HEK293 (cell line): Measurements from ENCODE around the gene TUBGCP6.

Experiments used
- CTCF ChIA-PET: fragments of 350-600 bp; formaldehyde crosslinking; extraction: SDS; loops from one replicate; lab custom pipeline; 2021; ENCODE audit warnings: antibody characterized with exemption; lab: Yijun Ruan, JAX
- POLR2A ChIA-PET: fragments of 300-600 bp; formaldehyde crosslinking; extraction: SDS; loops from one replicate; lab custom pipeline; 2020; ENCODE audit warnings: antibody characterized with exemption, inconsistent platforms; lab: Yijun Ruan, JAX
- H3K27ac ChIP-seq: fragments of 200-500 bp; sonication (Bioruptor generic); 2 replicates; pipeline ENCODE4 v1.5.1; 2014; ENCODE audit warnings: low read depth, low read length, control low read depth, inconsistent platforms; ENCODE audit errors: extremely low read depth
- H3K36me3 ChIP-seq, 2 experiments: fragments of 200-500 bp in 1 of 2; sonication (Bioruptor generic) in 1 of 2; 1 replicate in 1 of 2; 2 replicates in 1 of 2; pipeline ENCODE4 v1.5.1; 2014 to 2017; ENCODE audit warnings: inconsistent platforms in 2 of 2, low read length in 2 of 2; ENCODE audit not compliant: control insufficient read depth in 2 of 2, insufficient read depth in 1 of 2
- H3K4me1 ChIP-seq: fragments of 200-500 bp; sonication (Bioruptor generic); 2 replicates; pipeline ENCODE4 v1.5.1; 2014; ENCODE audit warnings: mild to moderate bottlenecking, low read length, inconsistent platforms; ENCODE audit not compliant: control insufficient read depth, insufficient read depth
- H3K4me3 ChIP-seq: 2 replicates; pipeline ENCODE4 v1.5.1; 2011; ENCODE audit warnings: low read depth, mild to moderate bottlenecking, control low read depth, low read length, moderate library complexity
- H3K9me3 ChIP-seq: fragments of 200-500 bp; sonication (Bioruptor generic); 2 replicates; pipeline ENCODE4 v1.5.1; 2014; ENCODE audit warnings: low read depth, low read length, inconsistent platforms; ENCODE audit not compliant: control insufficient read depth, insufficient read depth
- BCL11B ChIP-seq: fragments of 450-650 bp; formaldehyde crosslinking; IDR thresholded peaks from 2 replicates; pipeline ENCODE4 v1.5.1; 2016; ENCODE audit warnings: low read depth, missing biosample characterization, missing genetic modification characterization
- GLI4 ChIP-seq: fragments of 450-650 bp; formaldehyde crosslinking; IDR thresholded peaks from 2 replicates; pipeline ENCODE4 v1.5.1; 2016; ENCODE audit warnings: missing biosample characterization, missing genetic modification characterization
- HOXC10 ChIP-seq: sonication (generic); formaldehyde crosslinking; IDR thresholded peaks from 2 replicates; pipeline ENCODE4 v1.8.1; 2023; ENCODE audit warnings: mild to moderate bottlenecking, missing genetic modification reagents
- KLF1 ChIP-seq: fragments of 450-650 bp; formaldehyde crosslinking; IDR thresholded peaks from 2 replicates; pipeline ENCODE4 v1.5.1; 2016; ENCODE audit warnings: missing biosample characterization, missing genetic modification characterization
- SCRT2 ChIP-seq: fragments of 450-650 bp; formaldehyde crosslinking; IDR thresholded peaks from 2 replicates; pipeline ENCODE4 v1.5.1; 2016; ENCODE audit warnings: missing biosample characterization, missing genetic modification characterization
- SP2 ChIP-seq: fragments of 450-650 bp; formaldehyde crosslinking; IDR thresholded peaks from 2 replicates; pipeline ENCODE4 v1.5.1; 2016; ENCODE audit warnings: missing biosample characterization, missing genetic modification characterization
- TCF7L2 ChIP-seq: IDR thresholded peaks from 2 replicates; pipeline ENCODE4 v1.6.1; 2011; ENCODE audit warnings: low read depth, mild to moderate bottlenecking, inconsistent platforms, low read length, moderate library complexity, borderline replicate concordance
- ZBTB20 ChIP-seq: fragments of 450-650 bp; formaldehyde crosslinking; IDR thresholded peaks from 2 replicates; pipeline ENCODE4 v1.5.1; 2016; ENCODE audit warnings: missing biosample characterization, missing genetic modification characterization
- ZEB2 ChIP-seq: fragments of 450-650 bp; formaldehyde crosslinking; IDR thresholded peaks from 2 replicates; pipeline ENCODE4 v1.5.1; 2016; ENCODE audit warnings: missing biosample characterization, missing genetic modification characterization
- ZFP41 ChIP-seq: fragments of 450-650 bp; formaldehyde crosslinking; IDR thresholded peaks from 2 replicates; pipeline ENCODE4 v1.5.1; 2016; ENCODE audit warnings: missing biosample characterization, missing genetic modification characterization, borderline replicate concordance
- ZNF112 ChIP-seq: fragments of 450-650 bp; formaldehyde crosslinking; IDR thresholded peaks from 2 replicates; pipeline ENCODE4 v1.5.0; 2017; ENCODE audit warnings: missing biosample characterization, missing genetic modification characterization
- ZNF341 ChIP-seq: fragments of 450-650 bp; formaldehyde crosslinking; IDR thresholded peaks from 2 replicates; pipeline ENCODE4; 2016; ENCODE audit warnings: low read depth, missing biosample characterization, missing genetic modification characterization
- ZNF366 ChIP-seq: fragments of 450-650 bp; formaldehyde crosslinking; conservative IDR thresholded peaks from 2 replicates; pipeline ENCODE4 v1.5.1; 2016; ENCODE audit warnings: missing biosample characterization, missing genetic modification characterization
- ZNF544 ChIP-seq: fragments of 450-650 bp; formaldehyde crosslinking; IDR thresholded peaks from 2 replicates; pipeline ENCODE4 v1.5.0; 2017; ENCODE audit warnings: missing biosample characterization, missing genetic modification characterization
- ZNF560 ChIP-seq: fragments of 450-650 bp; formaldehyde crosslinking; IDR thresholded peaks from 2 replicates; pipeline ENCODE4 v1.5.1; 2017; ENCODE audit warnings: missing biosample characterization, missing genetic modification characterization, borderline replicate concordance
- ZNF626 ChIP-seq: fragments of 450-650 bp; sonication (Bioruptor Pico); formaldehyde crosslinking; IDR thresholded peaks from 2 replicates; pipeline ENCODE4 v1.5.1; 2018; ENCODE audit warnings: missing biosample characterization, missing genetic modification characterization, inconsistent platforms
- ZNF830 ChIP-seq: fragments of 450-650 bp; IDR thresholded peaks from 2 replicates; pipeline ENCODE4 v1.5.0; 2018; ENCODE audit warnings: missing biosample characterization, missing genetic modification characterization, low read depth, mild to moderate bottlenecking, moderate library complexity
- ZSCAN30 ChIP-seq: fragments of 450-650 bp; IDR thresholded peaks from 2 replicates; pipeline ENCODE4 v1.5.1; 2018; ENCODE audit warnings: missing biosample characterization, mild to moderate bottlenecking, missing genetic modification characterization, moderate library complexity
- TF ChIP-seq, protein P1 (sequence below): fragments of 450-650 bp; formaldehyde crosslinking; optimal IDR thresholded peaks from 2 replicates; pipeline ENCODE3; 2016; ENCODE audit warnings: missing biosample characterization, mild to moderate bottlenecking, missing genetic modification characterization
- TF ChIP-seq, protein P2 (sequence below): fragments of 450-650 bp; formaldehyde crosslinking; IDR thresholded peaks from 2 replicates; pipeline ENCODE4; 2016; ENCODE audit warnings: missing biosample characterization, missing genetic modification characterization

Gene TUBGCP6

DNA sequence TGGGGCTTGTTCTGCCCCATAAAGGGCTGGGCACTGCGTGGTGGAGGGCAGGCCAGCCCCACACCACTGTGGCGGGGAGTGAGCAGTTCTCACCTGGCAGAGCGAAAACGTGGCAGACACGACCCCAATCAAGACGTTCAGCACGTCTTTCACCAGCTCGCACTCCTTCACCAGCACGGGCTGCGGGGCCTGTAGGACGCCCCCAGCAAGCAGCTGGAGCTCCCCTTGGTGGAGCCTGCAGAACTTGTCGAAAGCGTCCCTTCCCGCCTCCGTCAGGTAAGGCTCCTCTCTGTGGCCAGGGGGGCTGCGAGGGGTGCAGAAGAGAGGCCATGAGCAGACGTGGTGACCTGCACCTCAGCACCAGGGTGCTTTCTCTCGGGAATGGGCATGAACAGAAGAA is 11.6 kb downstream of the TUBGCP6 start (continued):
- TF ChIP-seq ZSCAN30 (tag by site-specific recombination) (no peak), ZEB2 (tag by site-specific recombination) (no peak)

DNA sequence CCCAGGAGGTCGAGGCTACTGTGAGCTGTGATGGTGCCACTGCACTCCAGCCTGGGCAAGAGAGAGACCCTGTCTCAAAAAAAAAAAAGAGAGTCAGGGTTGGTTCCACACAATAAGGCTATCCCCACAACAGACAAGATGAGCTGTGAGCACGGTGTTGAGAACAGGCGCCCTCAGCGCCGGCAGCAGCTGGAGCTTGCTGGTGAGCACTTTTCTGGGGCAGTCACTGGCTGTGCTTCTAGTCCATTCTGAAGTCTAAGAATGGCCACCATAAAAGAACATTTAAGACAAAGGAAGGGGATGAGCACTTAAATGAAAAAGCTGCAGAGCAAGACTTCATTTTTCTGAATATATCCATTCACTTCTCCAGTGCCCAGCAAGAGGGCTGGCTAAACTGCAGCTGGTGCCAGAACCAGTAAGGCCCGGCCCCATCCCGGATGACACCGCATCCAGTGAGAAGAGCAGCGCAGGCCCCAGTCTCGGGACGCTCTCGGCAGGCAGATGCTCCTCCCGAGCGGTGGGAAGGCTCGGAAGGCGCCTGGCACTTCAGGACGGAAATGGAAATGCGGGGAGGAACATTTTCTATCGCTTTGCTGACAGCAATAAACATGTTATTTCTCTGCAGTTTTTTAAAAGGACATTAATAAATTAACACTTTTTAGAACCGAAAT is 12.2 kb downstream of the TUBGCP6 start:
- H3K4me1 ChIP-seq = no peaks in the 10 kb centered on the region
- H3K9me3 ChIP-seq = no peaks in the 10 kb centered on the region
- TF ChIP-seq ZNF560 (tag by site-specific recombination) (no peak), ZEB2 (tag by site-specific recombination) (no peak), ZNF544 (tag by site-specific recombination) (no peak), BCL11B (no peak), ZBTB20 (no peak), GLI4 (tag by site-specific recombination) (no peak), ZNF341 (tag by site-specific recombination) (no peak), KLF1 (tag by site-specific recombination) (no peak), ZNF112 (tag by site-specific recombination) (no peak), ZFP41 (tag by site-specific recombination) (no peak), ZNF830 (tag by site-specific recombination) (no peak), ZNF626 (tag by site-specific recombination) (no peak), ZNF366 (tag by site-specific recombination) (no peak), SP2 (tag by site-specific recombination) (no peak), SCRT2 (tag by site-specific recombination) (no peak), TCF7L2 (no peak)
- TF ChIP-seq, protein P1, sequence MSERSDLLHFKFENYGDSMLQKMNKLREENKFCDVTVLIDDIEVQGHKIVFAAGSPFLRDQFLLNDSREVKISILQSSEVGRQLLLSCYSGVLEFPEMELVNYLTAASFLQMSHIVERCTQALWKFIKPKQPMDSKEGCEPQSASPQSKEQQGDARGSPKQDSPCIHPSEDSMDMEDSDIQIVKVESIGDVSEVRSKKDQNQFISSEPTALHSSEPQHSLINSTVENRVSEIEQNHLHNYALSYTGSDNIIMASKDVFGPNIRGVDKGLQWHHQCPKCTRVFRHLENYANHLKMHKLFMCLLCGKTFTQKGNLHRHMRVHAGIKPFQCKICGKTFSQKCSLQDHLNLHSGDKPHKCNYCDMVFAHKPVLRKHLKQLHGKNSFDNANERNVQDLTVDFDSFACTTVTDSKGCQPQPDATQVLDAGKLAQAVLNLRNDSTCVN (tag by site-specific recombination) = no peak
- TF ChIP-seq, protein P2, sequence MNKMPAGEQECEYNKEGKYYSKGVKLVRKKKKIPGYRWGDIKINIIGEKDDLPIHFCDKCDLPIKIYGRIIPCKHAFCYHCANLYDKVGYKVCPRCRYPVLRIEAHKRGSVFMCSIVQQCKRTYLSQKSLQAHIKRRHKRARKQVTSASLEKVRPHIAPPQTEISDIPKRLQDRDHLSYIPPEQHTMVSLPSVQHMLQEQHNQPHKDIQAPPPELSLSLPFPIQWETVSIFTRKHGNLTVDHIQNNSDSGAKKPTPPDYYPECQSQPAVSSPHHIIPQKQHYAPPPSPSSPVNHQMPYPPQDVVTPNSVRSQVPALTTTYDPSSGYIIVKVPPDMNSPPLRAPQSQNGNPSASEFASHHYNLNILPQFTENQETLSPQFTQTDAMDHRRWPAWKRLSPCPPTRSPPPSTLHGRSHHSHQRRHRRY = no peak
- ChIA-PET CTCF (interaction anchor here (0.7 to 1.8 kb wide), 5 partner anchors 9 to 198 kb away, joined by 3 to 7 read pairs (median 3); no protein-coding TSS in a partner anchor), POLR2A (interaction anchor here (0.7 to 1.3 kb wide), 2 partner anchors 12 to 110 kb away, joined by 3 to 4 read pairs; partner anchors contain the start of gene TUBGCP6)
- H3K36me3 ChIP-seq = peaks cover 23 to 71% of the 10 kb centered on the region in 2 experiments
- H3K27ac ChIP-seq = no peak overlapping the region
- no peak overlapping the region for H3K4me3 ChIP-seq

DNA sequence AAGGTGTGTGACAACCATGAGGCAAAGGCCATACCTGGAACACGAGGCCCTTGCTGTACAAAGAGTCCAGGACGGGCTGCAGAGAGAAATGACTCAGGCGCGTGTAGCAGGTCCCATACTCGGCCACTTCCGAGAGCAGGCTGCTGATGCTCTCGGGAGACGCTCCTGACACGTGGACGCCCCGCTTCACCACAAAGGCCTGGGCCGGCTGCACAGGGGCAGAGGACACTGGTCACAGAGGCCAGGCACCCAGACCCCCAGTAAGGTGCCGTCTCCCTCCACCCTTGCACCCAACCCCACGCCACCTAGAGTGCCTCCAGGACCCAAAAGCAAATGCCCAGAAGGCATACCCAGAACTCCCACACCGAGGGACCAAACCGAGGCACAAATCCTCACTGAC is 15.5 kb downstream of the TUBGCP6 start:
- ChIA-PET POLR2A (no interaction called here), CTCF (no interaction called here)
- H3K4me3 ChIP-seq = no peak overlapping the region
- no peaks in the 10 kb centered on the region for H3K4me1 ChIP-seq
- no peaks in the 10 kb centered on the region for H3K9me3 ChIP-seq
- no peak for TF ChIP-seq HOXC10 (CRISPR knock-in tag)
- no peak overlapping the region for H3K27ac ChIP-seq
- H3K36me3 ChIP-seq = peaks cover 26 to 74% of the 10 kb centered on the region in 2 experiments
